B cell (primary cell): ENCODE data around the gene PNLIP. TPM values are rescaled to one million over a fixed set of nuclear protein-coding genes. Genes with fewer than 3 reads are reported as not detected.

Source experiments
- ATAC-seq: fragments of 200-7000 bp; cut with Tn5 transposase; one replicate; pipeline ENCODE4 v1.10.0; 2021; ENCODE audit warnings: low read depth, mild to moderate bottlenecking, moderate number of reproducible peaks, moderate library complexity
- CTCF ChIA-PET: fragments of 350-600 bp; sonication (Branson Sonifier 250); formaldehyde crosslinking; loops from one replicate; lab custom pipeline; 2021; ENCODE audit warnings: antibody characterized with exemption, inconsistent platforms; lab: Charles Lee
- POLR2A ChIA-PET: fragments of 350-600 bp; sonication (Branson Sonifier 250); formaldehyde crosslinking; loops from one replicate; lab custom pipeline; 2021; ENCODE audit warnings: antibody characterized with exemption; lab: Charles Lee
- DNase-seq: peaks from one replicate; pipeline ENCODE4 v3.0.0; 2013
- H2AFZ ChIP-seq: 2 replicates; pipeline ENCODE4 v1.6.1; 2012; ENCODE audit warnings: mild to moderate bottlenecking, low read depth, low read length; ENCODE audit not compliant: insufficient read depth, poor library complexity, severe bottlenecking
- H3K27ac ChIP-seq, 2 donors: 1 replicate in 1 of 2; 2 replicates in 1 of 2; pipeline ENCODE4 v1.5.1; 2012 to 2013; ENCODE audit warnings: low read length in 2 of 2, mild to moderate bottlenecking in 2 of 2, moderate library complexity in 1 of 2
- H3K27me3 ChIP-seq, 4 experiments: fragments of 200-600 bp in 1 of 4; sonication (generic) in 1 of 4; replicated peaks in 1 of 4; 1 replicate in 2 of 4; 2 replicates in 2 of 4; pipeline versions ENCODE4 v1.6.1 to v1.7.0; 2013 to 2016; ENCODE audit warnings: low read length in 3 of 4, mild to moderate bottlenecking in 2 of 4, mixed read lengths in 1 of 4, moderate library complexity in 1 of 4; ENCODE audit not compliant: insufficient read depth in 4 of 4, control insufficient read depth in 3 of 4; ENCODE audit errors: control extremely low read depth in 1 of 4
- H3K36me3 ChIP-seq, 2 experiments: replicated peaks in 1 of 2; 1 replicate in 1 of 2; 2 replicates in 1 of 2; pipeline versions ENCODE4 v1.6.1 to v1.7.1; 2013; ENCODE audit warnings: low read length in 1 of 2; ENCODE audit not compliant: insufficient read depth in 2 of 2, control insufficient read depth in 1 of 2; ENCODE audit errors: control extremely low read depth in 1 of 2, extremely low read depth in 1 of 2
- H3K4me1 ChIP-seq, 2 donors: fragments of 200-600 bp in 1 of 2; sonication (generic) in 1 of 2; 1 replicate in 1 of 2; 2 replicates in 1 of 2; pipeline versions ENCODE4 v1.5.1 to v1.6.1; 2013 to 2017; ENCODE audit warnings: low read length in 2 of 2; ENCODE audit not compliant: control insufficient read depth in 2 of 2, insufficient read depth in 2 of 2
- H3K4me2 ChIP-seq: replicated peaks from 2 replicates; pipeline ENCODE3; 2012; ENCODE audit warnings: mild to moderate bottlenecking, low read depth, low read length; ENCODE audit not compliant: poor library complexity, severe bottlenecking
- H3K4me3 ChIP-seq, 5 experiments: fragments of 200-600 bp in 1 of 5; sonication (generic) in 1 of 5; 1 replicate in 3 of 5; 2 replicates in 2 of 5; pipeline versions ENCODE4 v1.5.1 to v1.7.0; 2011 to 2016; ENCODE audit warnings: low read length in 4 of 5, mild to moderate bottlenecking in 4 of 5, low read depth in 2 of 5, control low read depth in 1 of 5, moderate library complexity in 1 of 5; ENCODE audit not compliant: insufficient read depth in 1 of 5; ENCODE audit errors: control extremely low read depth in 1 of 5, extremely low read depth in 1 of 5
- H3K79me2 ChIP-seq: fragments of 200-600 bp; sonication (generic); one replicate; pipeline ENCODE4 v1.6.0; 2016; ENCODE audit warnings: low read length; ENCODE audit not compliant: control insufficient read depth, insufficient read depth
- H3K9ac ChIP-seq: fragments of 200-600 bp; sonication (generic); 2 replicates; pipeline ENCODE4 v1.6.1; 2017; ENCODE audit warnings: mild to moderate bottlenecking, low read length, moderate library complexity
- H3K9me3 ChIP-seq, 3 donors: one replicate each; pipeline versions ENCODE4 v1.6.1 to v1.7.1; 2013; ENCODE audit warnings: low read length in 2 of 3; ENCODE audit not compliant: control insufficient read depth in 2 of 3, insufficient read depth in 1 of 3; ENCODE audit errors: control extremely low read depth in 1 of 3
- H4K20me1 ChIP-seq: 2 replicates; pipeline ENCODE4 v1.6.0; 2012; ENCODE audit warnings: mild to moderate bottlenecking, low read length; ENCODE audit not compliant: insufficient read depth, control insufficient read depth, poor library complexity, severe bottlenecking
- H3K27ac Mint-ChIP-seq: one replicate; pipeline ENCODE4 v1.8.0; 2021; ENCODE audit warnings: mixed read lengths
- H3K27me3 Mint-ChIP-seq: one replicate; pipeline ENCODE4 v1.8.0; 2021; ENCODE audit warnings: mixed read lengths
- H3K4me1 Mint-ChIP-seq: one replicate; pipeline ENCODE4 v1.8.0; 2021; ENCODE audit warnings: mixed read lengths
- H3K4me3 Mint-ChIP-seq: one replicate; pipeline ENCODE4 v1.8.0; 2021; ENCODE audit warnings: mixed read lengths
- H3K9me3 Mint-ChIP-seq: one replicate; pipeline ENCODE4 v1.8.0; 2022; ENCODE audit warnings: mixed read lengths; ENCODE audit not compliant: insufficient read depth
- EZH2 ChIP-seq: IDR thresholded peaks from 2 replicates; pipeline ENCODE4 v1.6.1; 2012; ENCODE audit warnings: borderline replicate concordance, low read depth, mild to moderate bottlenecking, moderate library complexity, low read length; ENCODE audit not compliant: insufficient read depth, poor library complexity, severe bottlenecking
- WGBS: methylation state at CpG from one replicate; pipeline ENCODE4 v1.1.5; 2013; ENCODE audit warnings: missing lambda C conversion rate; ENCODE audit not compliant: insufficient coverage; 5-methylcytosine and 5-hydroxymethylcytosine counted together
- intact Hi-C: fragments of 100-400 bp; cut with micrococcal nuclease; formaldehyde crosslinking; loops from one replicate; pipeline ENCODE4 v1.10.0; 2022
- polyA plus RNA-seq: library from polyadenylated mRNA; depleted of rRNA; stranded (reverse); fragments of >200 nt; gene quantifications from 2 replicates; pipeline ENCODE4 v1.2.3, GENCODE V29; 2012
- total RNA-seq, 2 donors: library from RNA; stranded (reverse); fragments of 120-200 nt in 1 of 2; gene quantifications; 1 replicate in 1 of 2; 2 replicates in 1 of 2; pipeline versions ENCODE4 v1.2.3 to v1.2.4, GENCODE V29; 2013 to 2022
- TF ChIP-seq, protein P1 (sequence below): fragments of 200-600 bp; IDR thresholded peaks from one replicate; pipeline ENCODE4 v1.8.0; 2022; ENCODE audit warnings: antibody characterized with exemption, mild to moderate bottlenecking

The PNLIP gene
- total and polyA plus RNA-seq, 2 donors (not counting 1 experiment from before 2014, with no cell fraction given), result not detected

DNA sequence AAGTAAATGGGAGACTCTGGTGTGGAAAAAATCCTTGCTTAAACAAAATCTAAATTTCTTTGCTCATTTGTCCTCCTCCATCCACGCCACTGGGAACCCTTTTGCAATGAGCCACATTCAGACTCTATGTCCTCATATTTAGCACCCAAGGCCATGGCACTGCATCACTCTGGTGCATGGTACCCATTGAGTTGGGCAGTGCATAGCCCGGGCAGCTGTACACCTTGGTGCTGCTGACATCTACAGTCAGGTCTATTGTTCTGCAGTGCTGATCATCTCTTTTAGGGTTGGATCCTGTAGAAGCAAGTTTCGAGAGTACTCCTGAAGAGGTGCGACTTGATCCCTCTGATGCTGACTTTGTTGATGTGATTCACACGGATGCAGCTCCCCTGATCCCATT lies 51.8 kb downstream of the PNLIP start:
- Histone ChIP-seq H3K27ac (no peak overlapping the region), H3K79me2 (no peaks in the 10 kb centered on the region), H3K27me3 (no peaks in the 10 kb centered on the region), H3K4me2 (no peak overlapping the region), H3K4me3 (no peak overlapping the region), H3K4me1 (no peaks in the 10 kb centered on the region), H3K9me3 (peaks cover 0 to 3% (median 0%) of the 10 kb centered on the region in 3 donors), H2AFZ (no peak overlapping the region), H3K9ac (no peak overlapping the region), H4K20me1 (no peaks in the 10 kb centered on the region), H3K36me3 (no peaks in the 10 kb centered on the region)
- 85% methylated on average over 5 of the region's 5 CpGs for WGBS
- no peak for TF ChIP-seq EZH2
- TF ChIP-seq, protein P1, sequence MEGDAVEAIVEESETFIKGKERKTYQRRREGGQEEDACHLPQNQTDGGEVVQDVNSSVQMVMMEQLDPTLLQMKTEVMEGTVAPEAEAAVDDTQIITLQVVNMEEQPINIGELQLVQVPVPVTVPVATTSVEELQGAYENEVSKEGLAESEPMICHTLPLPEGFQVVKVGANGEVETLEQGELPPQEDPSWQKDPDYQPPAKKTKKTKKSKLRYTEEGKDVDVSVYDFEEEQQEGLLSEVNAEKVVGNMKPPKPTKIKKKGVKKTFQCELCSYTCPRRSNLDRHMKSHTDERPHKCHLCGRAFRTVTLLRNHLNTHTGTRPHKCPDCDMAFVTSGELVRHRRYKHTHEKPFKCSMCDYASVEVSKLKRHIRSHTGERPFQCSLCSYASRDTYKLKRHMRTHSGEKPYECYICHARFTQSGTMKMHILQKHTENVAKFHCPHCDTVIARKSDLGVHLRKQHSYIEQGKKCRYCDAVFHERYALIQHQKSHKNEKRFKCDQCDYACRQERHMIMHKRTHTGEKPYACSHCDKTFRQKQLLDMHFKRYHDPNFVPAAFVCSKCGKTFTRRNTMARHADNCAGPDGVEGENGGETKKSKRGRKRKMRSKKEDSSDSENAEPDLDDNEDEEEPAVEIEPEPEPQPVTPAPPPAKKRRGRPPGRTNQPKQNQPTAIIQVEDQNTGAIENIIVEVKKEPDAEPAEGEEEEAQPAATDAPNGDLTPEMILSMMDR, result no peak
- ChIA-PET POLR2A (no interaction called here), CTCF (no interaction called here)
- Mint-ChIP-seq H3K4me1 (no peaks in the 10 kb centered on the region), H3K4me3 (no peak overlapping the region), H3K27ac (no peak overlapping the region), H3K27me3 (no peaks in the 10 kb centered on the region), H3K9me3 (no peaks in the 10 kb centered on the region)
- intact Hi-C loops, result no loop called here
- no peak for ATAC-seq
- DNase-seq, result no peak

DNA sequence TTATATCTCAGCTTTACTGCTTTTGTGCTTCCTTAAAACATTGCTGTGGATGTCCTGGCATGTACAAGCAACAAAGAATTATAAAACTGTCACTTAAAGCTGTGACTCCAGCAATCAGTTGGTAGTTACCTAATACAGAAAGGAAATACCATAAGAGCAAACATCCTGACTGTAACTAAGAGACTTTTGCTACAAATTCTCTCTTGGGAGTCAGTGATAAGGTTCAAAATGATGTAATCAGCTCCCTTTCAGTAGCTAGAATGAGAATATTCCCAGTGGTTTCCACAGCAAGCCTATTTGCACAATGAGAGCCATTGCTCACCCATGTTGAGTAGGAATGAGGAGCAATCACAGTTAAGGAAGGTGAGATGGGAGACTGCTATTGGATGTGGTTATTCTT lies 52.6 kb downstream of the PNLIP start:
- DNase-seq (no peak), ATAC-seq (no peak)
- Histone ChIP-seq H3K36me3 (no peaks in the 10 kb centered on the region), H3K27ac (no peak overlapping the region), H3K27me3 (no peaks in the 10 kb centered on the region), H3K79me2 (no peaks in the 10 kb centered on the region), H2AFZ (no peak overlapping the region), H3K4me3 (no peak overlapping the region), H3K9ac (no peak overlapping the region), H4K20me1 (no peaks in the 10 kb centered on the region), H3K4me2 (no peak overlapping the region), H3K4me1 (no peaks in the 10 kb centered on the region), H3K9me3 (peaks cover 0 to 3% (median 0%) of the 10 kb centered on the region in 3 donors)
- TF ChIP-seq, protein P1, result no peak
- no peak for TF ChIP-seq EZH2
- H3K27me3 Mint-ChIP-seq, result no peaks in the 10 kb centered on the region
- H3K4me1 Mint-ChIP-seq, result no peaks in the 10 kb centered on the region
- H3K4me3 Mint-ChIP-seq, result no peak overlapping the region
- ChIA-PET POLR2A (no interaction called here), CTCF (interaction anchor here (0.6 kb wide), 1 partner anchor 1144 kb away, joined by 3 read pairs; no protein-coding TSS in a partner anchor)
- intact Hi-C loops, result no loop called here
- no peaks in the 10 kb centered on the region for H3K9me3 Mint-ChIP-seq
- H3K27ac Mint-ChIP-seq, result no peak overlapping the region
